Gastroesophageal sphincter (tissue), 3 donors: ENCODE measurements around the gene SLC28A1.

Experiments
- CTCF ChIP-seq, 4 experiments: fragments of 200-600 bp in 2 of 4; fragments of 450-650 bp in 2 of 4; sonication (generic) in 1 of 4; IDR thresholded peaks; one replicate each; pipeline ENCODE4 v1.5.1; 2017 to 2019; ENCODE audit warnings: antibody characterized with exemption in 4 of 4, mild to moderate bottlenecking in 2 of 4, moderate library complexity in 2 of 4
- EP300 ChIP-seq: sonication (generic); formaldehyde crosslinking; IDR thresholded peaks from one replicate; pipeline ENCODE4 v1.6.1; 2017; ENCODE audit warnings: antibody characterized with exemption, mild to moderate bottlenecking
- POLR2A ChIP-seq, 2 donors: fragments of 450-650 bp; IDR thresholded peaks; one replicate each; pipeline ENCODE4 v1.6.1; 2017; ENCODE audit warnings: antibody characterized with exemption in 2 of 2, mild to moderate bottlenecking in 2 of 2, moderate library complexity in 1 of 2
- POLR2AphosphoS5 ChIP-seq: sonication (generic); formaldehyde crosslinking; IDR thresholded peaks from one replicate; pipeline ENCODE4 v1.6.1; 2017; ENCODE audit warnings: antibody characterized with exemption

- no peak for TF ChIP-seq POLR2A (IDR thresholded peaks at IDR 0.05)
- no peak for TF ChIP-seq CTCF (IDR thresholded peaks at IDR 0.05)
- no peak for TF ChIP-seq EP300
- peak; percentile 24 for TF ChIP-seq POLR2AphosphoS5
These were observed 107.9 kb downstream of the SLC28A1 start for GRCh38 chr15:84992157-84992944.
